ENCODE measurements around the gene CENPL.
"Not testable (repeated sequence)": the region's sequence is repeated elsewhere in the genome, so short reads cannot be mapped to it uniquely, and the experiment has no call there.

CENPL gene

GRCh38 chr1:173856903-173857302 lies 32.2 kb upstream of the CENPL start:
- no peak for DNase-seq

DNA sequence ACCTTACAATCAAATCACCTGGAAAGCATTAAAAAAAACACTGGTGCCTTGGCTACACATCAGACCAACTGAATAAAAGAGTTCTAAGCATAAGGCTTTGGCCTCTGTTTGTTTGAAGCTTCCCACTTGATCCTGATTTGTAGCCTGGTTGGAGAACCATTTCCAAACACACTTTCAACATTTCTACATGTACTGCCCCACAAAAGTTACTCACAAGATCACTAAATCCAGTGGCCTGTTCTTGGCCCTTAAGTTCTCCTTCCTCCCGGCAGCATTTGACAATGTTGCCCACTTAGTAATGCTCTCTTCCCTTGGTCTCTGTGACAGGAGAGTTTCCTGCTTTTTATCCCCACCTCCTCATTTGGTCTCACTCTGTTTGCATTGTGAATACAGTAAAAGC lies 31.3 kb upstream of the CENPL start:
- DNase-seq, result no peak

GRCh38 chr1:173853074-173853473 lies 28.4 kb upstream of the CENPL start:
- DNase-seq, result no peak

DNA sequence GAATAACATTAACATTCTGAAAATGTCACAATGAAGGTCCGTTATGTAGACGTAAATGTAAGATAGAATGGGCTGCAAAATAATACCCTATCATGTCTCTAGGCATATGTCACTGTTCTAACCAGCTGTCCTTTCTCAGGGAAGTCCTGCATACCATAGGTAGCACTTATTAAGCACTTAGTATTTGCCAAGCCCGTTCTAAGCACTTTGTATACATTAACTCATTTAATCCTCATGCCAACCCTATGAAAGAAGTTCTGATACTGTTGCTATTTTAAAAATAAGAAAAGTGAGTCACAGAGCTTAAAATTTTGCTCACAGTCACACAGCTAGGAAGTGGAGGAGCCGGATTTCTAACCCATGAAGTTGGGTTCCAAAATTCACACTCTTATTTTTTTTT lies 27.4 kb upstream of the CENPL start:
- no peak for DNase-seq

GRCh38 chr1:173832748-173833147 lies 8.1 kb upstream of the CENPL start:
- DNase-seq, result no peak

GRCh38 chr1:173827611-173828010 lies 2.9 kb upstream of the CENPL start:
- DNase-seq, result no peak

DNA sequence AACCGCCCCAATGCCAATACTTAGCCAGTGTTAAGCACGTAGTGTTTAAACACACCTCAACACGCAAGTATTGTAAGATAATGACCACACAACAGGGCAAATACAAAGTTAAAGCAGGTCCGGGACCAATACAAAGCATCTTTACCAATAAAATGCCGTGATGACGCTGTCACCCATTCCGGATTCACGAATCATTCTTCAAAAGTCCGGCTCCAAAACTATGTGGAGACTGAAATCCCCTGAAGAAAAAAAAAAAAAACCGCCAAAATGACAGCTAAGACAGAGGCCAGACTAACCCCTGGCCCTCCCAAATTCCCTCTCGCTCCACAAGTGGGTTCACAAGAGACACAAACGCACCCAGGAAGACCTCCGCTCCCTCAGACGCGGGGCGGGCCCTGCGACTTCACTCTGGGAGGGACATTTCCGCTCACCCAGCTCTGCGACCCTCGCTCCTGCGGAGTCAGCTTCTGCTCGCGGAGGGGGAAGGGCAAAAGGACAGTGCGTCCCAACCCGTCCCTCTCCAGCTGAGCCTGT lies 835 bp downstream of the CENPL start:
- no peak for DNase-seq

DNA sequence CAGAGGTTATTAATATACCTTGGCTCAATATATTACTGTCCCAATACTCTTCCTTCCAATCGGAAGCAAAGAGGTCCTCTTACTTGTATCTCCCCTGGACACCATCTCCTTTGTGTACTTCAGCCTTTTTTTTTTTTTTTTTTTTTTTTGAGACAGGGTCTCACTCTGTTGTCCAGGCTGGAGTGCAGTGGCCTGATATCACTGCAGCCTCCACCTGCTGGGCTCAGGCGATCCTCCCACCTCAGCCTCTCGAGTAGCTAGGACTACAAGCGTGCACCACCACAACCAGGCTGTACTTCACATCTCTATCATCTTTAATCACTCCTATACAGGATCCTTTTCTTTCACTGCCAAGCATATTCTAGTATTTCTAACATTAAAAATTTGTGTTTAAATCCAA lies 3.0 kb downstream of the CENPL start:
- DNase-seq, result no peak

GRCh38 chr1:173818459-173818858 lies 6.2 kb downstream of the CENPL start:
- no peak for DNase-seq

- not testable (repeated sequence) for DNase-seq
Observed at GRCh38 chr1:173813654-173814053, 11.0 kb downstream of the CENPL start.

DNA sequence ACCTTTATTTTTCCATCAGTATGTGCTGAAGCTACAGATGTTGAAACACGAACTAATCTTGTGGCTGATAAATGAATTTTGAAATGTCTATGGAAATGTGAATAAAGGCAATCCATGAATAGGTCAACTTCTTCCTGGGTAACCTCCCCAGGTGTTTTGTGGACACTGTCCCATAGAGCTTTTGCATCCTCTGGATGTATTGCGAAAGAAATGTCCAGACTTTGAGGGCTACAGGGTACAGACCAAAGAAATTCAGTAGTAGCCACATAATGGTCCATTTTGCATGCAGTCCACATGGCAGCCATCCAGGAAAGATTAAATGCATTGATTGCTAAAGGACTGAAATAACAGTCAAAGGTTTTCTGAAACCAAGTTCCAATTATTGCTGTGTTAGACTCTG lies 21.7 kb downstream of the CENPL start:
- no peak for DNase-seq

- DNase-seq, result not testable (repeated sequence)
Observed at GRCh38 chr1:173799995-173800394, 24.7 kb downstream of the CENPL start.

DNA sequence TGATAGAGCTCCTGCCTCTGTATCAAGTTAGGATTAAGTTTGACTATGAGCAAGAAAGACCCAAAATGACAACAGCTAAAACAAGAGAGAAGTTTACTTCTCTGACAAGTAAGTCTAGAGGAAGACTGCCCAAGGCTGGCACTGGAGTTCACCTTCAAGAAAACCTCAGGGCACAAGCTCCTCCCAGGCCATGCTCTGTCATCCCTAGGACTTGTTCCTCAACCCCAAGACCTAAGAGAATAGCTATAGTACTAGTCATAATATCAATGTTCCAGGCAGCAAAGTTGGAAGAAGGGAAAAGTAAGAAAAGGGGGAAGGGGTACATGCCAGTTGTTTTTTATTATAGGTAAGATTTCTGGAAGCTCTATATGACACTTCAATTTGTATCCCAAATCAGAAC lies 26.6 kb downstream of the CENPL start:
- no peak for DNase-seq

- no peak for DNase-seq
Observed at GRCh38 chr1:173789841-173790240, 34.8 kb downstream of the CENPL start.

DNA sequence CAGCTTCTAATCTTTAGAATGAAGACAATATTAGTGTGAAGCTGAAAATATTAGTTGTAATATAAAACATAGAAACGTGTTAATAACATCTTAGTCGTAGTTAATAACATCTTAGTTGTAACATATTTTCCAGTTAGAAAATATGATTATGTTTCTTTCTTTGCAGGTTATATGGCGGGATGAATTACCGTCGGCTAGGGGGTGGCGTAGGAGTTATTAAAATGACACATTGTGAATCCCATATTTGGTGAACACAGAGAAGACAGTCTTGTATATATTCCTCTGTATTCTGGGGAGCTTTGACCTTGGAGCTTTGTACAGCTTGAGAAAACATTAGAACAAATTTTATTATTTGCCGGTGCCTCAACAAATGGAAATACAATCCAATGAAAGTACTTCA lies 39.7 kb downstream of the CENPL start:
- no peak for DNase-seq

GRCh38 chr1:173779936-173780335 lies 44.7 kb downstream of the CENPL start:
- no peak for DNase-seq

- DNase-seq, result no peak
Observed at GRCh38 chr1:173775578-173776226, 49.0 kb downstream of the CENPL start.

DNA sequence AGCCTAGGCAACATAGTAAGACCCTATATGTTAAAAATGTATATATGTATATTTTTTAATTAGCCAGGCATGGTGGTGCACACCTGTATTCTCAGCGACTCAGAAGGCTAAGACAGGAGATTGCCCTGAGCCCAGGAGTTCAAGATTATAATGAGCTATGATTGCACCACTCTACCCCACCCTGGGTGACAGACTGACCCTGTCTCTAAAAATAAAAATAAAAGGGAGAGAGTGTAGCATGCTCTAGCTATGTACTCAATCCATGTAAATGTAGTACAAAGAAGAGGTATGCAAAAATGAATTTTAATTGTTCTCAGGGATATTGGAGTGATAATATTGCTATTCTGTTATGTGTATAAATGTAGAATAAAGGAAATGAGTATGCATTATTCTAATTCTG lies 53.1 kb downstream of the CENPL start:
- DNase-seq, result no peak

- not testable (repeated sequence) for DNase-seq
Observed at GRCh38 chr1:173770330-173770729, 54.4 kb downstream of the CENPL start.

DNA sequence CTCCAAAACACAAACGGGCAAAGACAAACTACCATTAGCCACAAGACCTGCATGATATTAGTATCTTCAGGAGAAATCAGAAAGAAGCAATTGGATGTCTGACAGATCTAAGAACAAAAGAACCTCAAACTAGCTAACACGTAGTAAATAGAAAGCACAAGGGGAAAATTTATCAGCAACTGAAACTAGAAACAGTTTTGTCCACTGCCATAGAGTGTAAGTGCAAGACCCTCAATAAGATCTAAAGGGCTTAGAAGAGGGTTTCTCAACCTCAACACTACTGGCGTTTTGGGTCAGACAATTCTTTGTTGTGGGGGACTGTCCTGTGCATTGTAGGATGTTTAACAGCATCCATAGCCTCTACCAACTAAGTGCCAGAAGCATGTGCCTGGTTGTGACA lies 55.9 kb downstream of the CENPL start:
- no peak for DNase-seq

- no peak for DNase-seq
Observed at GRCh38 chr1:173768206-173768605, 56.5 kb downstream of the CENPL start.

- not testable (repeated sequence) for DNase-seq
Observed at GRCh38 chr1:173764331-173764730, 60.4 kb downstream of the CENPL start.

- DNase-seq, result no peak
Observed at GRCh38 chr1:173758980-173759379, 65.7 kb downstream of the CENPL start.

GRCh38 chr1:173758110-173758509 lies 66.6 kb downstream of the CENPL start:
- no peak for DNase-seq

DNA sequence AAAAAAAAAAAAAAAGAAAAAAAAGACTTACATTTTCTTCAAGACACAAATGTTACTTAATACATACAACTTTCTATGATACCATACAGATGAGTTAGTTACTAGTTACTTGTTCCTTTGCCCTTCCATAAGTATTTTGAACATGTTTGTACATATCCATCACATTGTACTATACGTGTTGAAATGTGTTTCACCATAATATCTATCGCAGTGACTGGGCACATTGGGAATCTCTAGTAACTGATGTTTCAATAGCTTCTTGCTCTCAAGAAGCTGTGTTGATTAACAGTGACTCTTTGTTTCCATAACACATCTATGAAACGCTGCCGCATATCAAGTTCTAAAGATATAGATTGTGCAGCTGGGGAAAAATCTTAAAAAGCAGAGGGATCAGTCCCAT lies 67.0 kb downstream of the CENPL start:
- DNase-seq, result no peak

Data from kidney glomerular epithelial cell (primary cell).